NCI-H510A treated with DMSO at 0.1 percent for 48 hours (cell line): ENCODE data around the gene SFMBT2.
"Not testable (repeated sequence)": the region's sequence is repeated elsewhere in the genome, so short reads cannot be mapped to it uniquely, and the experiment has no call there.

ENCODE experiments used
- DNase-seq: peaks from one replicate; lab custom pipeline; 2025; lab: John Stamatoyannopoulos, UW

The SFMBT2 gene

GRCh38 chr10:7320072-7320471 lies 90.8 kb downstream of the SFMBT2 start:
- no peak for DNase-seq

- DNase-seq = no peak
Measured at GRCh38 chr10:7319632-7320031, 91.2 kb downstream of the SFMBT2 start.

DNA sequence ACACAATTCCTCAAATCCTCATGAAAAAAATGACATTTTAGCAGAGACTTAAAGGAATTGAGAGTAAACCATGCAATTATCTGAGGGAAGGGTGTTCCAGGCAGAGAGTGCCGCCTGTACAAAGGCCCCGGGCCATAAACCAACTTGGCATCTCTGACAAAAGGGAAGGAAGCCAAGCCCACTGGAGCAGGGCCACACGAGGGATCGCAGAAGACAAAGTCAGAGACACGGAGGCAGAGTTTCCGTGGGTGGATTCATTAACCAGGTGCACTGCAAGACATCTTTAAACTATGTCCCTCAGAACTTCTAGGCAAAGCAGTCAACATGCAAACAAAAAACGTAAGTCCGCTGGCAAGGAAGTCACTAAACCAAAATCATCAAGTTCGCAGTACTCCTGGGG lies 92.0 kb downstream of the SFMBT2 start:
- no peak for DNase-seq

DNA sequence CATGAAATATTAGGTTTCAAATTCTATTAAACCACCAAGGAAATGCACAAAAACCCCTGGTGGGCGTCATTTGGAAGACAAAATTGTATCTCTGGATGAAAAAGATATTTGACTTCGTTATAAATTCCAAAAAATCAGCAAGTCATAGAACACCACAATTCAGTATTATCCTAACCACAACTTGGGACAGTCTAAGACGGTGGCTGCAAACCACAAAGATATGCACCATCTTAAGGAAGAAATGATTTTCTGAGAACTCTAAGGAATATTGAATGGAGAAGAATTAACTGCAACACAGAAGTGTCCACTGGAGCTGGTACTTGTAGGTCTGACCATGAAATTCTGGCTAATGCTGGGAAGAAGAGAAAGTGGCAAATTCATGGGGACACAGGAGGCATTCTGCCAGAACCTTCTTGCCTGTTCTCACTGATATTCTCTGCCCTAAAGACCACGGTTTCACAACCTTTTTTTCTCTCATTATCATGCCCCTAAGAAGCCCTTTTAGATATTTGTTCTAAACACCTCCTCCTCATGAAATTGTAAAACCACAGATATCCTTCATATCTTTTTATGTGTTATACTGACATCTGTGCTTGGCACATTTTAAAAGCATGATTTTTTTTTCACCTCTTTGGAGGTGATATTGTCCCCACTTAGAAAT lies 92.9 kb downstream of the SFMBT2 start:
- DNase-seq = no peak

DNA sequence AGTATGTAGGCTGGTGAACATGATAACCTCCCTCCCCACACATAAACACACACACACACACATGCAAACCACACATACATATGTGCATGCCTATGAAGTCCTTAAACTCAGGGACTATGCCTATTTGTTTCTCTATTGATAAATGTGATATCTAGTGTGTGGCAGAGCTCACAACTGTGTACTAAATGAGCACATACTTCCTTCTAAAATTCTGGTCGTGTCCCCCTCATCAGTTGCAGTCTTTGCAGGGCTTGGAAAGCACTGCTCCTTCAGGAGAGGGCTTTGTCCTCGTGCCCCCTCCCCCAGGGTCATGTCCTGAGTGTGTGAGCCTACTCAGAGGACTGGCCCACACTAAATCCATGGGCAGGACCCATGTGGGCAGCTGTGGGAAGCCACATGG lies 94.0 kb downstream of the SFMBT2 start:
- no peak for DNase-seq

DNA sequence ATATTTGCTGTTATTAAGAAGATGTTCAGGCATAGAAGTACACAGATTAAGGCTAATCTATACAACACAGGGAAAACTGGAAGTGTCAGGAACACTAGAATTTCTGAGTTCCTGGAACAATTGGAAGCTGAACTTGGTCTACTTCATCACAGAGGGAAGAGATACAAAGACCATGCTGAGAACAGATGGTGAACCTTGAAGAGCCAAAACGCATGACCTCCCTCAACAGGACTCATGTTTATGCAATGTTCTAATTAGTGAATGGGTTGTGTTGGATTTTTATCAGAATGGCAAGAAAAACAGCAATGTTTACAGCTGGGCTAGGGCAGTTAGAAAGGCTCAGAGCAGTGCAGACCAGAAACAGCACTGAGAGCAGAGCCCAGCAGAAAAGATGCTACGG lies 94.9 kb downstream of the SFMBT2 start:
- DNase-seq = no peak

DNA sequence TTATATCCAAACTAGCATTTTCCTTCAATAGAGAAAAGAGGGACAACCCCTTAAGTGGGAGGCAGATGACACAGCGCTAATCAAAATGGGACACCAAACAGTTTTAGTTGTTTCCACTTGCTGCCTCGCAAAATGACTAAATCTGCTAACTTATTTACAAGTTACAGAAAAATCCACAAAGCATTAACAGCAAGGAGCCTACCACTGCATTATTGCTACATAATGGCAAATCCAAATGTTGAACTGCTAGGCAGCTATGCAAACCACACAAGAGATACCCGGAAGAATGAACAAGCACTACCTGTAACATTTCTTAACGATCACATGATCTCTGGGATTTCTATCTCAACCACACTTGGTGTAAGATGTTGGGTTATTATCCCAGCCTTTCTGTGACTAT lies 96.7 kb downstream of the SFMBT2 start:
- DNase-seq = no peak

- no peak for DNase-seq
Measured at GRCh38 chr10:7312488-7312857, 98.4 kb downstream of the SFMBT2 start.

- not testable (repeated sequence) for DNase-seq
Measured at GRCh38 chr10:7311850-7312487, 98.9 kb downstream of the SFMBT2 start.

DNA sequence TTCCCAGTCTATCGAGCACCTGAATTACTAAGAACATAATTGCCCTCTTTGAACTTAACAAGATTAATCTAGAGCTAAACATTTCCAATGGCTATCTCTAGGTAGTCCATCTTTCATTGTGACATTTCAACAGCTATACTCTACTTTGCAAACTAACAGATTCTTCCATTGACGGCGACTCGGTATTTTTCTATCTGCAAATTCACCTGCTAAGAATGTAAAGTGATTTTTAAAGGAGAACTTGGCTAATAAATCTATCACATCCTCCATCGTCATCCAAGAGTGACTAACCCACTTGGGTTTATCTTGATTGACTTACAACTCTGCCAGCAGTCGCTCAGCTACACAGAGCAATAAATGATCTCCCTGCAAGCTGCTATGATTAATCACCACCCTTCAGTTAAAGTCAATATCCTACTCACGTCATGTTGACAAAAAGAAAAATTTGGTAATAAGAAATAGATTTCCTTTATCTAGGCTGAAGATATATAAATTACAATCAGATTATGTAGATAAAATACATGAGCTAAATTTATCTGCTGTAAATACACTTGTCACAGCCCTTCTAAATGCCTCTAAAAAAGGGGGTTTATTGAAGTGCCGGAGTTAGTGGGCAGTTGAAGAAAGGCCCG lies 99.5 kb downstream of the SFMBT2 start:
- no peak for DNase-seq

GRCh38 chr10:7310076-7310475 lies 100.8 kb downstream of the SFMBT2 start:
- no peak for DNase-seq

DNA sequence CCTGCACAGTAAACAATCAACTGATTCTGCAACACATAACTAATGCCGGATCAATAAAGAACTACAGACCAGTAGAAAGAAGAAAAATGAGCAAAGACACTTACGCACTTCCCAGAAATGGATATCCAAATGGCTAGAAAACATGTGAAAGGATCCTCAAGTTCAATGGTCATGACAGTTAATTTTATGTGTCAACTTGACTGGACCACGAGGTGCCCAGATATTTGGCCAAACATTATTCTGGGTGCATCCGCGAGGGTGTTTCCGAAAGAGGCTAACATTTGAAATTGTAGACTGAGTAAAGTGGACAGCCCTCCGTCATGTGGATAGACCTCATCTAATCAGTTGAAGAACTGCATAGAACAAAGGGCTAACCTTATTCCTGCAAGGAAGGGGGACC lies 102.0 kb downstream of the SFMBT2 start:
- DNase-seq = no peak

GRCh38 chr10:7306616-7307015 lies 104.2 kb downstream of the SFMBT2 start:
- DNase-seq = no peak

DNA sequence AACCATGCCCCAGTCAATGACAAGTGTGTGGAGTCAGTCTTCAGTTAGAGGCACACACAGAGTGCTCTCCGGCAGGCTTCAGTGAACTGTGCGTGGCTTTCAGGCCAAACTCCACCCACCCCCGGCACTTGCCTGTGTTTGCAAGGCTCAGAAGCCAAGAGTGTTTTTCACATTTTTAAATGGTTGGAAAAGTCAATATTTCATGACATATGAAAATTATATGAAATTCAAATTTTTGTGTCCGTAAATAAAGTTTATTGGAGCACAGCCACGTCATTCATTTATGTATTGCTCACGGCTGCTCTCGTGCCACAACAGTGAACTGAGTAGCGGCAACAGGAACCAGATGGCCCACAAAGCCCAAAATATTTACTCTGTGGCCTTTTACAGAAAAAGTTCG lies 104.7 kb downstream of the SFMBT2 start:
- DNase-seq = no peak

DNA sequence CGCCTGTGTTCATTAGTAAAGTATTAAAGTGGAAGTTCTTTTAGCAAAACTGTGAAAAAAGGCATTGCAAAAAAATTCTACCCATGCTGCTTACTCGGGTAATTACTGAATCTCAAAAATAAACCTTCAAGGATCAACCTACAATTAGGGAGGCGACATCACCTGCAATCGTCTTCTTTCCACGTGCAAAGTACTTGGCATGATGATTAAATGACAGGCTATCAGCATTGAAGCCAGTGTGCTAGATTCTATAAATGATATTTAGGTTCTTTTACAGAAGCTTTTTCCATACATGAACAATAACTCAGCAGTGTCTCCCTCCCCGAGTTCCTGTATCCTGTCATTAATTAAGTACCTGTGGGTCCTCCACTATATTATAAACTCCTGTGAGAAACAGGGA lies 105.8 kb downstream of the SFMBT2 start:
- no peak for DNase-seq

GRCh38 chr10:7304110-7304509 lies 106.7 kb downstream of the SFMBT2 start:
- no peak for DNase-seq

DNA sequence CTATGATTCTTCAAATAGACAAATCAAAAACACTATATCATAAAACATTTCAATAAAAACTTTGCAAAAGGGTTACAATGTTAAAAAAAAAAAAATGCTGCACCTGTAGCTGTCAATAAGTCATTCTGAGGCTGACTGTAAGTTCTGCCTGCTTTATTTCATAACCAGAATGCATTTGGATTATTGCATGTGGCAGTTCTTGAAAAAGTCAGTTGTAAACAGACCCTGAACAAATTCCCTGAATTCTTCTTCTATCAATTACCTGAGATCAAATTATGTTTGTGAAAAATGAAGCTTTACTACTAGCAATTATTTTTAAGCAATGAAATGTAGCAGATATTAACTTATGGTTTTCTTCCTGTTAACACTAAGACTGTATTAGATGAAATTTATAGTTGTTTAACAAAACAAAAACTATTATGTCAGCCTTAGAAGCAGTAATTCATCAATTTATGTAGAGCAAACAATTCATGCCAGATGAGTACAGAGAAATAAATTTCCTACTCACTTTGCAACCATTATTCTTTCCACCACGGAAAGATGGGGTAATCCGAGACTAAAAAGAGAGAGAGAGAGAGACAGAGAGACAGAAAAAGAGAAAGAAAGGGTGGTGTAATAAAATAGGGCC lies 107.8 kb downstream of the SFMBT2 start:
- DNase-seq = no peak

DNA sequence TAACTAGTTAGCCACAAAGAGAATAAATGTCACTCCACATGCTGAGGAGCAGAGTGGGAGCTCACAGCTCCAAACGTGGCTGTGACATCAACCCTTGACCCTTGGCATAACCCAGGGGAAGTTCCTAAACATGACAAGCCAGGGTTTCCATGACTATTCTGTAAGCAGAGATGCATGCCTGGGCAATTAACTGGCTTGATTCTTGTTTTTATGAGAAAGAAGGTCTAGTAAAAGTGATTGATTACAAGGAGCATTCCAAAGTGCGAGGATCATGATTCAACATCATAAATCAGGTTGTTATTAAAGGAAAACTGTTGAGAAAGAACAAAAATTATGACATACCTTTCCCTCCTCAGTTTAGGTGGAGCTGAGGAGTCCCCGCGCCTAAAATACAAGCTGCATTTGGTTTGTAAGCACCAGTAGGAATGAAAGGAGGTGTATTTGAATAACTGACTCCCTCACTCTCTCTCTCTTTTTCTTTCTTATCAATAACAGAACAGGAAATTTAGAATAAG lies 108.4 kb downstream of the SFMBT2 start:
- no peak for DNase-seq

DNA sequence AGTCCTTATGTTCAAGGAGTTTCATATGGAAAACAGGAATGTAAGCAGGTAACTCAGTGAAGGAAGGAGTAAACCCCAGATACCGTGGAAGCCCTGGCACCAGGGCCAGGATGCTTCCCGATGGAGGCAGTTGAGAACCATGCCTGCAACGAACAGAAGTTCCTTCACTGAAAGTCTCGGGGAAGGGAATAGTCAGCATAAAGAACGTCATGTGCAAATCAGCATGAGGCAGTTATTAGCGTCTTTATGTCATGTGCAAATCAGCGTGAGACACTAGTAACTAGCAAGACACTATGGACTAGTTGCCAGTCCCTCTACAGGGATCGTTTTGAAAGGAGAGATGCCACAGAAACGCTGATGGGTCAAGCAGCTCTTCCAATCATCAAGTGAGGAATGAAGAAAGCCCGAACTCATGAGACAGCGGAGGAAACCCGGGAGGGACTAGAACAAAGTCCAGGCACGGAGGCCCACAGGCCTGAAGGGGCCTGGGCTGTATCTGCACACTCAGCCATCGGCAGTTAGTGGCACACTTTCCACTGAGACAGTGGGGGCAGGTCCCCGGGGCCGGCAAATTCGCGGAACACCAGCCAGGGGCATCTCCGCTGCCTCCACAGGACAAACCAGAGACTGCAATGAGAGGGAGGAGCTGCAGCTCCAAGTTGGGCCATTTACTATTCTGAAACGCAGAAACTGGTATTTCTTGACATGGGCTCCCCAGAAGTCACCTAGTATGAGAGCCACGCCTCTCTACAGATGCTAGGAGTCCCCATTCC lies 109.6 kb downstream of the SFMBT2 start:
- no peak for DNase-seq

GRCh38 chr10:7300384-7300971 lies 110.4 kb downstream of the SFMBT2 start:
- DNase-seq = no peak

DNA sequence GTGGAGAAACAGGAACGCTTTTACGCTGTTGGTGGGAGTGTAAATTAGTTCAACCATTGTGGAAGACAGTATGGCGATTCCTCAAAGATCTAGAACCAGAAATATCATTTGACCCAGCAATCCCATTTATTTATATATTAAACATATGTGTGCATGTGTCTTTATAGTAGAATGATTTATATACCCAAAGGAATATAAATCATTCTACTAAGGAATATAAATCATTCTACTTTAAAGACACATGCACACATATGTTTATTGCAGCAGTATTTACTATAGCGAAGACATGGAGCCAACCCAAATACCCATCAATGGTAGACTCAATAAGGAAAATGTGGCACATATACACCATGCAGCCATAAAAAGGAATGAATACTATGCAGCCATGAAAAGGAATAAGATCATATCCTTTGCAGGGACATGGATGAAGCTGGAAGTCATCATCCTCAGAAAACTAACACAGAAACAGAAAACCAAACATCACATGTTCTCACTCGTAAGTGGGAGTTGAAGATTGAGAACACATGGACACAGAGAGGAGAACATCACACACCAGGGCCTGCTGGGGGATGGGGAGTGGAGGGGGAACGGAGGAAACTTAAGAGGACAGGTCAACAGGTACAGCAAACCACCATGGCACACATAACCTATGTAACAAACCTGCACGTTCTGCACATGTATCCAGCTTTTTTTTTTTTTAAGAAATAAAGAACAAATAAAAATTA lies 111.1 kb downstream of the SFMBT2 start:
- not testable (repeated sequence) for DNase-seq
